LNCAP (cell line): Measurements from ENCODE around the gene PGF.

Source experiments
- TF ChIP-seq, protein P1 (sequence below): fragments of 450-650 bp; IDR thresholded peaks from 2 replicates; pipeline ENCODE4 v1.5.1; 2017; ENCODE audit warnings: mild to moderate bottlenecking

The PGF gene

DNA sequence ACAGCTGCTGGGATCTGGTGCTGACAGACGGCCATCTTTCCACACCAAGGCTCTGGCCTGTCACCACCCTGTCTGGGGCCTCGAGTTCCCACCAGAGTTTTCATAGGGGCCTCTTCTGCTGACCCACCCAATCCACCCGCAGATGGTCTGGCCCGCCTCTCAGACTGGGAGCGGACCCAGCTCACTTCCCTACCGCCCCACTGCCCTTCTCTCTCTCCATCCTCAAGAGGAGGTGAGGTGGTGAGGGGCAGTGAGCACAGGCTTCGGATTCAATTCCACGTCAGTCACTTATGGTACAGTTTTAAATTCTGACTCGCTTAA lies 20.1 kb downstream of the PGF start:
- TF ChIP-seq, protein P1, sequence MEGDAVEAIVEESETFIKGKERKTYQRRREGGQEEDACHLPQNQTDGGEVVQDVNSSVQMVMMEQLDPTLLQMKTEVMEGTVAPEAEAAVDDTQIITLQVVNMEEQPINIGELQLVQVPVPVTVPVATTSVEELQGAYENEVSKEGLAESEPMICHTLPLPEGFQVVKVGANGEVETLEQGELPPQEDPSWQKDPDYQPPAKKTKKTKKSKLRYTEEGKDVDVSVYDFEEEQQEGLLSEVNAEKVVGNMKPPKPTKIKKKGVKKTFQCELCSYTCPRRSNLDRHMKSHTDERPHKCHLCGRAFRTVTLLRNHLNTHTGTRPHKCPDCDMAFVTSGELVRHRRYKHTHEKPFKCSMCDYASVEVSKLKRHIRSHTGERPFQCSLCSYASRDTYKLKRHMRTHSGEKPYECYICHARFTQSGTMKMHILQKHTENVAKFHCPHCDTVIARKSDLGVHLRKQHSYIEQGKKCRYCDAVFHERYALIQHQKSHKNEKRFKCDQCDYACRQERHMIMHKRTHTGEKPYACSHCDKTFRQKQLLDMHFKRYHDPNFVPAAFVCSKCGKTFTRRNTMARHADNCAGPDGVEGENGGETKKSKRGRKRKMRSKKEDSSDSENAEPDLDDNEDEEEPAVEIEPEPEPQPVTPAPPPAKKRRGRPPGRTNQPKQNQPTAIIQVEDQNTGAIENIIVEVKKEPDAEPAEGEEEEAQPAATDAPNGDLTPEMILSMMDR: no peak

DNA sequence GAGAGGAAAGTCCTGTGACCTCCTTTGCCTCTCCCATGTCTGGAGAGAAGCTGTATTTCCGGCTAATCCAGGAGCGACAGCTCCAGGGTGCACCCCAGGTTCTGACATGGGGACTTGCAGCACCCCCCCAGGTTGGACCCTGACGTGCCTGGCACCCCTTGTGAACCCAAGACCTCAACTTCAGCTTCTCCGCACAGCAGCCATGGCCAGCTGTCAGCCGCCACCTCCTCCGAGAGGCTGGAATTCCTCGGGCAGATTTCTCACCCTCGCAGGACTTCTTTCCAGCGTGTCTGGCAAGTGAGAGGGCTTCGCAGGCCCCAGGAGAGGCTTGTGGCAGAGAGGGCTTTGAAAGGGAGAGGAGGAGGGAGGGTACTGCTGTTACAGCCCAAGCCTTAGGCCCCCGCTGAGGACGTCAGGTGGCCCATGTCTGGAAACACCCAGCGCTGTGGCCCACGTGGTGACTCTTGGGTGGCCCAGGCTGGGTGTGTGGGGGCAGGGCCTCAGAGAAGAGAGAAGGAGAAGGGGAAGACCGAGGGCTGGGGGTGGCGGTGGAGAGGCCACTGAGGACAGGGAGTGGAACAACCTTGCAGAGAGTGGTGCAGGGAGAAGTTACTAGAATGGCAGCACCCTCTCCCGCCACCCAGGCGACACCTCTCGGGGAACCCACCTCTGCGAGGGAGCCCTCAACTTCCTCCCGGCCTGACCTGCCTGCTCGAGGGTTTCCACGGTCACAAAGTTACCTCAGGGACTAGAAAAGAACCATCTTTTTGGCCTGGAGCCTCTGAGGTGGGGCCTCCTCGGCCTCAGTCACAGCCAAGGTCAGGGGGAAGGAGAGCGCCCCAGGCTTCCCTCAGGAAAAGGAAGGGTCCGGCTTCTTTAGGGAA lies 20.7 kb downstream of the PGF start:
- TF ChIP-seq, protein P1: no peak

DNA sequence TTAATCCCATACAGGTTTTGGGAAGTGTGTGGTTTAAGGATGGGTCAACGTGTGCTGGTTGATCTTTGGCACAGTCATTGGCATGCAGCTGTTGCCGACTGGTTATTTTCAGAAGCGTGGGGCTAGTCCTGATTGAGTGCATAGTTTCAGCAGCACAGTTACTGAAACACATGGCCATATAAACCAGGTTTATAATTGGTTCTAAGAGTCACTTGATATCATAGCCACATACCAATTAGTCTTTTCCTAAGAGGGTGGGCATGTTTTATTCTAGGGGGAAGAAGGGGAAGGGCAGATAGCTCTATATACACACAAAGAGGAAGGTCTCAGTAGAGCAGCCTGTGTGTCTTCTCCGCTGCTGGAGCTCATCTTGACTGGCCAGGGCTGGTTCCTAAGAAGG lies 21.4 kb downstream of the PGF start:
- TF ChIP-seq, protein P1: no peak

DNA sequence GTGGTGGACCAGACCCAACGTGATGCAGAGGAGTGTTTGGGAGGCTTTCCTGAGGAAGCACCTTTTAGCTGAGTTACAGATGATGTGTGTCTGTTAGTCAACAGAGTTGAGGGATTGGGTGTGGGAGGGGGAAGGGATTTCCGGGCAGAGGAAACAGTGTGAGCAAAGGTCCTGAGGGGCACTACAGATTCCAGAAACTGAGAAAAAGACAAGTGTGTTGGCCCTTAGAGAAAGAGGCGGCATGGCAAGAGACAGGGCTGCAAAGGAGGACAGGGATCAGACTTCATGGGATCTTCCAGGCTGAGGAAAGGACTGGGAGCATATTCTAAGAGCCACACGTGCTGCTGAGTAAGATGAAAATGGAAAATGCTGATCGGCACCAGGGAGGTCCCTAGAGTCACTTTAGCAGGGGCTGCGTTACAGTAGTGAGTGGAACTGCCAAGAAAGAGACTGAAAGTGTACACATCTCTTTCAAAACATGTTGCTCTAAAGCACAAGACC lies 22.9 kb downstream of the PGF start:
- TF ChIP-seq, protein P1: no peak

DNA sequence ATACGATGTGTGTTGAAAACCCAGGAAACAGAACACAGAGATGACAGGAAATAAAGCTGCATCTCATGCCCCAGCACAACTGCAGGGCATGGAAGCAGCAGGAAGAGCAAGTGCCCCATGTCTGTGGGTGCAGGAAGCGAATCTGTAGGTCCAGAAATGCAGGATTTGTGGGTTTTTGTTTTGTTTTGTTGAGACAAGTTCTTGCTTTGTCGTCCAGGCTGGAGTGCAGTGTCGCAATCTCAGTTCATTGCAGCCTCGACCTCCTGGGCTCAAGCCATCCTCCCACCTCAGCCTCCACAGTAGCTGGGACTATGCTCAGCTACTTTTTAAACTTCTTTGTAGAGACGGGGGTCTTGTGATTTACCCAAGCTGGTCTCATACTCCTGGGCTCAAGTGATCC lies 26.2 kb downstream of the PGF start:
- TF ChIP-seq, protein P1: no peak

DNA sequence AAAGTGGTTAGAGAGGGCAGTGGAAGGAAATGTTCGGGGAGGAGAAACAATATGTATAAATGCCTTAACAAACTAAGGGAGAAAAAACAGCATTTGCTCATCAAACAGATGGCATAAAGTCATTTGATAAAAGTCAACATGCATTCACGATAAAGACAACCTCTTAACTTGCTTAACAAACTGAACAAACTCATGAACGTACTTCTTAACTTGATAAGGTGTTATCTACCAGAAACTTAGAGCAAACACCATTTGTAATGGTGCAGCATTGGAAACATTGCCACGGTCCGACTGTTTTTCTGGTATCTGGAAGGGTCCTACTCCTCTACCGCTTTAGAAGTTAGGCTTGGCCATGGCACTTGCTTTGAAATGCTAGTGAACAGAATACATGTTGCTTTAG lies 28.2 kb downstream of the PGF start:
- TF ChIP-seq, protein P1: no peak

DNA sequence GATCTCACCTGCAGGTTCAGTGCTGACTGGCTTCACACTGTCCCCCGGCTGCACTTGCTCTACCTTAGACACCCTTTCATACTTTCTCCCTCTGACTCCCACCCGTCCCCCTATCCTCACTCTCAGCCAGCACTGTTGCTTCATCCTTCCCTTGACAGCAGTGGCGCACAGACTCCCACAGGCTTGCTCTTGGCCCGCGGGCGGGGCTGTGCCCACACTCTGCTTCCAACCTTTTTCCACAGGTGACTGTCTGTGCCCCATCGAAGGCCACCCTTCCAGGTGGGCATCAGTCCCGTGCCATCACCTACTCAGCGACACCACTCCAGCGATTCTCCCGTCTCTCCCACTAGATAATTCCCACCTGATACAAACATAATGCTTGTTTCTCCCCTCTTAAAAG lies 31.3 kb downstream of the PGF start:
- TF ChIP-seq, protein P1: no peak
